SK-N-SH treated with all-trans-retinoic acid at 6 μM for 48 hours (cell line): Measurements from ENCODE around the gene OASL.

Experiments
- BACH2 ChIP-seq: fragments of 250-450 bp; sonication (Bioruptor Pico); IDR thresholded peaks from 2 replicates; pipeline ENCODE4 v1.9.0; 2021; ENCODE audit warnings: mild to moderate bottlenecking, borderline replicate concordance
- CREB5 ChIP-seq: fragments of 250-450 bp; sonication (Bioruptor Pico); IDR thresholded peaks from 2 replicates; pipeline ENCODE4 v1.5.1; 2020; ENCODE audit warnings: low read depth, mild to moderate bottlenecking, moderate library complexity
- GLIS3 ChIP-seq: fragments of 250-450 bp; sonication (Bioruptor Pico); IDR thresholded peaks from 2 replicates; pipeline ENCODE4 v1.5.0; 2020; ENCODE audit warnings: mild to moderate bottlenecking, moderate library complexity
- OSR1 ChIP-seq: fragments of 250-450 bp; sonication (Bioruptor Pico); IDR thresholded peaks from 2 replicates; pipeline ENCODE4 v1.8.0; 2022; ENCODE audit warnings: moderate library complexity, mild to moderate bottlenecking, inconsistent platforms
- ZFP3 ChIP-seq: fragments of 250-450 bp; sonication (Bioruptor Pico); IDR thresholded peaks from 2 replicates; pipeline ENCODE4 v1.5.0; 2020; ENCODE audit warnings: mild to moderate bottlenecking, moderate library complexity
- ZFP30 ChIP-seq: fragments of 450-650 bp; formaldehyde crosslinking; IDR thresholded peaks from 2 replicates; pipeline ENCODE4 v1.5.0; 2022; ENCODE audit warnings: mild to moderate bottlenecking, moderate library complexity
- ZNF565 ChIP-seq: fragments of 450-650 bp; formaldehyde crosslinking; conservative IDR thresholded peaks from 2 replicates; pipeline ENCODE4 v1.5.0; 2020; ENCODE audit warnings: low read depth, mild to moderate bottlenecking, moderate library complexity
- TF ChIP-seq, protein P1 (sequence below): fragments of 250-450 bp; sonication (Bioruptor Pico); IDR thresholded peaks from 2 replicates; pipeline ENCODE4 v1.5.1; 2021; ENCODE audit warnings: mild to moderate bottlenecking, moderate library complexity
- TF ChIP-seq, protein P2 (sequence below): fragments of 250-450 bp; sonication (Bioruptor Pico); IDR thresholded peaks from 2 replicates; pipeline ENCODE4 v1.8.0; 2020; ENCODE audit warnings: mild to moderate bottlenecking, moderate library complexity, borderline replicate concordance

GRCh38 chr12:120970310-120970709, 68.7 kb downstream of the OASL start:
- TF ChIP-seq CREB5 = no peak
- TF ChIP-seq ZFP3 (CRISPR knock-in tag) = no peak
- no peak for TF ChIP-seq GLIS3 (CRISPR knock-in tag)
- TF ChIP-seq OSR1 (CRISPR knock-in tag) = no peak
- TF ChIP-seq, protein P1, sequence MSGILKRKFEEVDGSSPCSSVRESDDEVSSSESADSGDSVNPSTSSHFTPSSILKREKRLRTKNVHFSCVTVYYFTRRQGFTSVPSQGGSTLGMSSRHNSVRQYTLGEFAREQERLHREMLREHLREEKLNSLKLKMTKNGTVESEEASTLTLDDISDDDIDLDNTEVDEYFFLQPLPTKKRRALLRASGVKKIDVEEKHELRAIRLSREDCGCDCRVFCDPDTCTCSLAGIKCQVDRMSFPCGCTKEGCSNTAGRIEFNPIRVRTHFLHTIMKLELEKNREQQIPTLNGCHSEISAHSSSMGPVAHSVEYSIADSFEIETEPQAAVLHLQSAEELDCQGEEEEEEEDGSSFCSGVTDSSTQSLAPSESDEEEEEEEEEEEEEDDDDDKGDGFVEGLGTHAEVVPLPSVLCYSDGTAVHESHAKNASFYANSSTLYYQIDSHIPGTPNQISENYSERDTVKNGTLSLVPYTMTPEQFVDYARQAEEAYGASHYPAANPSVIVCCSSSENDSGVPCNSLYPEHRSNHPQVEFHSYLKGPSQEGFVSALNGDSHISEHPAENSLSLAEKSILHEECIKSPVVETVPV = no peak
- TF ChIP-seq ZFP30 = no peak
- no peak for TF ChIP-seq BACH2 (CRISPR knock-in tag)
- no peak for TF ChIP-seq ZNF565 (CRISPR knock-in tag)
- TF ChIP-seq, protein P2, sequence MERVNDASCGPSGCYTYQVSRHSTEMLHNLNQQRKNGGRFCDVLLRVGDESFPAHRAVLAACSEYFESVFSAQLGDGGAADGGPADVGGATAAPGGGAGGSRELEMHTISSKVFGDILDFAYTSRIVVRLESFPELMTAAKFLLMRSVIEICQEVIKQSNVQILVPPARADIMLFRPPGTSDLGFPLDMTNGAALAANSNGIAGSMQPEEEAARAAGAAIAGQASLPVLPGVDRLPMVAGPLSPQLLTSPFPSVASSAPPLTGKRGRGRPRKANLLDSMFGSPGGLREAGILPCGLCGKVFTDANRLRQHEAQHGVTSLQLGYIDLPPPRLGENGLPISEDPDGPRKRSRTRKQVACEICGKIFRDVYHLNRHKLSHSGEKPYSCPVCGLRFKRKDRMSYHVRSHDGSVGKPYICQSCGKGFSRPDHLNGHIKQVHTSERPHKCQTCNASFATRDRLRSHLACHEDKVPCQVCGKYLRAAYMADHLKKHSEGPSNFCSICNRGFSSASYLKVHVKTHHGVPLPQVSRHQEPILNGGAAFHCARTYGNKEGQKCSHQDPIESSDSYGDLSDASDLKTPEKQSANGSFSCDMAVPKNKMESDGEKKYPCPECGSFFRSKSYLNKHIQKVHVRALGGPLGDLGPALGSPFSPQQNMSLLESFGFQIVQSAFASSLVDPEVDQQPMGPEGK (CRISPR knock-in tag) = no peak
